Suprapubic skin (tissue), 3 donors: Measurements from ENCODE around the gene CSF1R.

Source experiments
- EP300 ChIP-seq: sonication (generic); formaldehyde crosslinking; IDR thresholded peaks from one replicate; pipeline ENCODE4 v1.6.1; 2017; ENCODE audit warnings: antibody characterized with exemption
- POLR2A ChIP-seq, 2 donors: fragments of 450-650 bp; IDR thresholded peaks; one replicate each; pipeline ENCODE4 v1.6.1; 2017; ENCODE audit warnings: antibody characterized with exemption in 2 of 2, mild to moderate bottlenecking in 2 of 2, moderate library complexity in 2 of 2
- TF ChIP-seq, protein P1 (sequence below), 2 donors: fragments of 200-600 bp in 1 of 2; fragments of 450-650 bp in 1 of 2; sonication (generic) in 1 of 2; IDR thresholded peaks; one replicate each; pipeline ENCODE4 v1.5.1; 2016 to 2019; ENCODE audit warnings: antibody characterized with exemption in 2 of 2, mild to moderate bottlenecking in 1 of 2, moderate library complexity in 1 of 2

DNA sequence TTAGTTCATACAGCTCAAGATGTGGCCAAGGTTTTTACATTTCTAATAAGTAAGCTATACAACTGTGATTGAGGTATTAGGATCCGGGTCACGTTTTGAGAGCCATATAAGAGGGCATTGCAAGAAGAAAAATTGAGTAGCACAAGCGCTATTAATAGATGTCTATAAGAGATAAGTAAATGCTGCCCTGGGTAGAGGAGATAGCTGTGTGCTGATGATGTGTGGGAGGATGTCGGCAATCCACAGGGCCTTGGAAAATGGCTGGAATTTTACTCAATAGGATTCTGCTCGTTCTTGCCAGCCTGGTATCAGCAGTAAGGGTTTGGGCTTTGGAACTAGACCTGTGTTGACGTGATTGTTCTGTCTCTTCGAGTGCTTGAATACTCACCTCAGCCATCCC lies 41.6 kb downstream of the CSF1R start:
- TF ChIP-seq, protein P1, sequence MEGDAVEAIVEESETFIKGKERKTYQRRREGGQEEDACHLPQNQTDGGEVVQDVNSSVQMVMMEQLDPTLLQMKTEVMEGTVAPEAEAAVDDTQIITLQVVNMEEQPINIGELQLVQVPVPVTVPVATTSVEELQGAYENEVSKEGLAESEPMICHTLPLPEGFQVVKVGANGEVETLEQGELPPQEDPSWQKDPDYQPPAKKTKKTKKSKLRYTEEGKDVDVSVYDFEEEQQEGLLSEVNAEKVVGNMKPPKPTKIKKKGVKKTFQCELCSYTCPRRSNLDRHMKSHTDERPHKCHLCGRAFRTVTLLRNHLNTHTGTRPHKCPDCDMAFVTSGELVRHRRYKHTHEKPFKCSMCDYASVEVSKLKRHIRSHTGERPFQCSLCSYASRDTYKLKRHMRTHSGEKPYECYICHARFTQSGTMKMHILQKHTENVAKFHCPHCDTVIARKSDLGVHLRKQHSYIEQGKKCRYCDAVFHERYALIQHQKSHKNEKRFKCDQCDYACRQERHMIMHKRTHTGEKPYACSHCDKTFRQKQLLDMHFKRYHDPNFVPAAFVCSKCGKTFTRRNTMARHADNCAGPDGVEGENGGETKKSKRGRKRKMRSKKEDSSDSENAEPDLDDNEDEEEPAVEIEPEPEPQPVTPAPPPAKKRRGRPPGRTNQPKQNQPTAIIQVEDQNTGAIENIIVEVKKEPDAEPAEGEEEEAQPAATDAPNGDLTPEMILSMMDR (IDR thresholded peaks at IDR 0.05), result no peak
- TF ChIP-seq POLR2A (IDR thresholded peaks at IDR 0.05) (no peak), EP300 (no peak)
